ENCODE results near the gene MIPEP.
"Not testable (repeated sequence)": the region's sequence is repeated elsewhere in the genome, so short reads cannot be mapped to it uniquely, and the experiment has no call there.

Gene MIPEP

GRCh38 chr13:23889615-23890607 is 711 bp upstream of the MIPEP start:
- no peak for DNase-seq

- not testable (repeated sequence) for DNase-seq
Measured at GRCh38 chr13:23884361-23884760, 4.8 kb downstream of the MIPEP start.

GRCh38 chr13:23883255-23883654 is 5.9 kb downstream of the MIPEP start:
- DNase-seq, result no peak

- DNase-seq, result not testable (repeated sequence)
Measured at GRCh38 chr13:23881402-23881800, 7.8 kb downstream of the MIPEP start.

GRCh38 chr13:23880493-23881401 is 8.5 kb downstream of the MIPEP start:
- DNase-seq, result not testable (repeated sequence)

- DNase-seq, result no peak
Measured at GRCh38 chr13:23877286-23877685, 11.9 kb downstream of the MIPEP start.

GRCh38 chr13:23876265-23876664 is 12.9 kb downstream of the MIPEP start:
- peak; percentile 22 for DNase-seq

GRCh38 chr13:23871616-23872220 is 17.5 kb downstream of the MIPEP start:
- DNase-seq, result peak; percentile 61

GRCh38 chr13:23870356-23871140 is 18.7 kb downstream of the MIPEP start:
- no peak for DNase-seq

- DNase-seq, result peak; percentile 78
Measured at GRCh38 chr13:23868521-23868920, 20.7 kb downstream of the MIPEP start.

GRCh38 chr13:23867027-23867491 is 22.1 kb downstream of the MIPEP start:
- DNase-seq, result peak; percentile 55

- no peak for DNase-seq
Measured at GRCh38 chr13:23866420-23867026, 22.7 kb downstream of the MIPEP start.

GRCh38 chr13:23865906-23866305 is 23.3 kb downstream of the MIPEP start:
- DNase-seq, result no peak

- no peak for DNase-seq
Measured at GRCh38 chr13:23865026-23865425, 24.2 kb downstream of the MIPEP start.

- DNase-seq, result no peak
Measured at GRCh38 chr13:23861310-23861709, 27.9 kb downstream of the MIPEP start.

GRCh38 chr13:23859904-23860303 is 29.3 kb downstream of the MIPEP start:
- no peak for DNase-seq

GRCh38 chr13:23859455-23859854 is 29.7 kb downstream of the MIPEP start:
- no peak for DNase-seq

GRCh38 chr13:23858546-23858945 is 30.7 kb downstream of the MIPEP start:
- DNase-seq, result no peak

GRCh38 chr13:23856008-23856750 is 33.0 kb downstream of the MIPEP start:
- no peak for DNase-seq

GRCh38 chr13:23855360-23855759 is 33.8 kb downstream of the MIPEP start:
- DNase-seq, result no peak

GRCh38 chr13:23852351-23852750 is 36.8 kb downstream of the MIPEP start:
- no peak for DNase-seq
